Fibroblast of lung (primary cell): Measurements from ENCODE around the gene KLHL29. TPM values are rescaled to one million over a fixed set of nuclear protein-coding genes. Genes with fewer than 3 reads are reported as not detected.

Source experiments
- DNase-seq, 2 donors: peaks; one replicate each; pipeline versions ENCODE4 v3.0.0 to v3.0.0-alpha.2; 2010; ENCODE audit warnings: low read depth in 2 of 2
- H2AFZ ChIP-seq: 2 replicates; pipeline ENCODE4 v1.5.1; 2012; ENCODE audit warnings: low read length, control low read depth, inconsistent platforms
- H3K27ac ChIP-seq: 2 replicates; pipeline ENCODE4 v1.5.1; 2011; ENCODE audit warnings: low read length, control low read depth; ENCODE audit not compliant: insufficient read depth
- H3K27me3 ChIP-seq: 2 replicates; pipeline ENCODE4 v1.5.1; 2011; ENCODE audit warnings: mild to moderate bottlenecking, low read length; ENCODE audit not compliant: control insufficient read depth, insufficient read depth
- H3K36me3 ChIP-seq: 2 replicates; pipeline ENCODE4 v1.5.1; 2011; ENCODE audit warnings: low read length; ENCODE audit not compliant: control insufficient read depth, insufficient read depth
- H3K4me1 ChIP-seq: 2 replicates; pipeline ENCODE4 v1.5.1; 2011; ENCODE audit warnings: low read length; ENCODE audit not compliant: control insufficient read depth, insufficient read depth; ENCODE audit errors: extremely low read depth
- H3K4me2 ChIP-seq: 2 replicates; pipeline ENCODE4 v1.5.1; 2011; ENCODE audit warnings: low read length, control low read depth; ENCODE audit not compliant: insufficient read depth; ENCODE audit errors: extremely low read depth
- H3K4me3 ChIP-seq, 4 experiments: fragments of 200-600 bp in 1 of 4; sonication (generic) in 1 of 4; replicated peaks in 1 of 4; 2 replicates each; pipeline ENCODE4 v1.5.1; 2011 to 2016; ENCODE audit warnings: low read length in 4 of 4, low read depth in 3 of 4, mild to moderate bottlenecking in 3 of 4, control low read depth in 2 of 4, inconsistent platforms in 1 of 4, mixed read lengths in 1 of 4; ENCODE audit not compliant: insufficient read depth in 1 of 4; ENCODE audit errors: control extremely low read depth in 1 of 4
- H3K79me2 ChIP-seq: 2 replicates; pipeline ENCODE4 v1.5.1; 2012; ENCODE audit warnings: mild to moderate bottlenecking, low read length, inconsistent platforms; ENCODE audit not compliant: control insufficient read depth, insufficient read depth
- H3K9ac ChIP-seq: 2 replicates; pipeline ENCODE4 v1.5.1; 2011; ENCODE audit warnings: mild to moderate bottlenecking, low read length, control low read depth; ENCODE audit not compliant: insufficient read depth
- H3K9me3 ChIP-seq: 2 replicates; pipeline ENCODE4 v1.5.1; 2012; ENCODE audit warnings: low read depth, low read length; ENCODE audit not compliant: control insufficient read depth, insufficient read depth
- H4K20me1 ChIP-seq: 2 replicates; pipeline ENCODE4 v1.5.1; 2011; ENCODE audit warnings: low read length; ENCODE audit not compliant: control insufficient read depth, insufficient read depth; ENCODE audit errors: extremely low read depth
- CTCF ChIP-seq, 2 donors: IDR thresholded peaks in 1 of 2; conservative IDR thresholded peaks in 1 of 2; 1 replicate in 1 of 2; 2 replicates in 1 of 2; pipeline ENCODE4 v1.5.1; 2011 to 2012; ENCODE audit warnings: low read length in 2 of 2, control low read depth in 1 of 2, inconsistent platforms in 1 of 2, low read depth in 1 of 2, mild to moderate bottlenecking in 1 of 2
- EZH2 ChIP-seq: IDR thresholded peaks from 2 replicates; pipeline ENCODE4 v1.5.1; 2012; ENCODE audit warnings: low read length, control low read depth, mild to moderate bottlenecking; ENCODE audit errors: missing control alignments
- polyA plus RNA-seq, 2 donors: library from polyadenylated mRNA; depleted of rRNA in 1 of 2; stranded (reverse) in 1 of 2; unstranded in 1 of 2; fragments of >200 nt; gene quantifications; 2 replicates each; pipeline ENCODE4 v1.2.1, GENCODE V29; 2011 to 2012; ENCODE audit warnings: missing spikeins in 1 of 2
- total RNA-seq: library from RNA; depleted of rRNA; stranded (reverse); fragments of >200 nt; gene quantifications from 2 replicates; pipeline ENCODE4 v1.2.1, GENCODE V29; 2014

The KLHL29 gene
- total and polyA plus RNA-seq, 2 donors (not counting 1 experiment from before 2014, with no cell fraction given) = 7.1 to 7.9 TPM

- no peak for TF ChIP-seq EZH2
- TF ChIP-seq CTCF (conservative IDR thresholded peaks at IDR 0.05 in 1 of 2, IDR thresholded peaks at IDR 0.05 in 1 of 2; ENCODE audit: low read depth in 1 of 2, low read length in 2 of 2) = no peak
- Histone ChIP-seq H3K27ac (no peak overlapping the region), H3K4me1 (peaks cover 5% of the 10 kb centered on the region), H3K4me2 (no peak overlapping the region), H3K79me2 (no peaks in the 10 kb centered on the region), H3K36me3 (no peaks in the 10 kb centered on the region), H3K27me3 (no peaks in the 10 kb centered on the region), H3K9me3 (no peaks in the 10 kb centered on the region), H3K9ac (no peak overlapping the region), H2AFZ (no peak overlapping the region), H4K20me1 (no peaks in the 10 kb centered on the region), H3K4me3 (no peak overlapping the region)
- no peak for DNase-seq
These were observed 97.6 kb downstream of the KLHL29 start for GRCh38 chr2:23482607-23483006.

GRCh38 chr2:23483791-23484190 lies 98.8 kb downstream of the KLHL29 start:
- Histone ChIP-seq H3K27me3 (no peaks in the 10 kb centered on the region), H2AFZ (no peak overlapping the region), H3K4me2 (no peak overlapping the region), H3K9ac (no peak overlapping the region), H4K20me1 (no peaks in the 10 kb centered on the region), H3K27ac (no peak overlapping the region), H3K36me3 (no peaks in the 10 kb centered on the region), H3K4me3 (no peak overlapping the region), H3K9me3 (no peaks in the 10 kb centered on the region), H3K4me1 (peaks cover 5% of the 10 kb centered on the region), H3K79me2 (no peaks in the 10 kb centered on the region)
- TF ChIP-seq CTCF (conservative IDR thresholded peaks at IDR 0.05 in 1 of 2, IDR thresholded peaks at IDR 0.05 in 1 of 2; ENCODE audit: low read depth in 1 of 2, low read length in 2 of 2) = no peak
- TF ChIP-seq EZH2 = no peak
- no peak for DNase-seq

GRCh38 chr2:23484275-23484674 lies 99.3 kb downstream of the KLHL29 start:
- no peak overlapping the region for H3K4me3 ChIP-seq
- no peak overlapping the region for H3K9ac ChIP-seq
- no peak for DNase-seq
- H3K79me2 ChIP-seq = no peaks in the 10 kb centered on the region
- no peaks in the 10 kb centered on the region for H3K36me3 ChIP-seq
- H3K4me2 ChIP-seq = no peak overlapping the region
- no peaks in the 10 kb centered on the region for H4K20me1 ChIP-seq
- H3K27ac ChIP-seq = no peak overlapping the region
- H2AFZ ChIP-seq = no peak overlapping the region
- no peaks in the 10 kb centered on the region for H3K9me3 ChIP-seq
- TF ChIP-seq CTCF (conservative IDR thresholded peaks at IDR 0.05 in 1 of 2, IDR thresholded peaks at IDR 0.05 in 1 of 2; ENCODE audit: low read depth in 1 of 2, low read length in 2 of 2) = no peak
- TF ChIP-seq EZH2 = no peak
- H3K4me1 ChIP-seq = peaks cover 5% of the 10 kb centered on the region
- no peaks in the 10 kb centered on the region for H3K27me3 ChIP-seq
